Measurements from ENCODE around the gene PRR12.

The PRR12 gene

DNA sequence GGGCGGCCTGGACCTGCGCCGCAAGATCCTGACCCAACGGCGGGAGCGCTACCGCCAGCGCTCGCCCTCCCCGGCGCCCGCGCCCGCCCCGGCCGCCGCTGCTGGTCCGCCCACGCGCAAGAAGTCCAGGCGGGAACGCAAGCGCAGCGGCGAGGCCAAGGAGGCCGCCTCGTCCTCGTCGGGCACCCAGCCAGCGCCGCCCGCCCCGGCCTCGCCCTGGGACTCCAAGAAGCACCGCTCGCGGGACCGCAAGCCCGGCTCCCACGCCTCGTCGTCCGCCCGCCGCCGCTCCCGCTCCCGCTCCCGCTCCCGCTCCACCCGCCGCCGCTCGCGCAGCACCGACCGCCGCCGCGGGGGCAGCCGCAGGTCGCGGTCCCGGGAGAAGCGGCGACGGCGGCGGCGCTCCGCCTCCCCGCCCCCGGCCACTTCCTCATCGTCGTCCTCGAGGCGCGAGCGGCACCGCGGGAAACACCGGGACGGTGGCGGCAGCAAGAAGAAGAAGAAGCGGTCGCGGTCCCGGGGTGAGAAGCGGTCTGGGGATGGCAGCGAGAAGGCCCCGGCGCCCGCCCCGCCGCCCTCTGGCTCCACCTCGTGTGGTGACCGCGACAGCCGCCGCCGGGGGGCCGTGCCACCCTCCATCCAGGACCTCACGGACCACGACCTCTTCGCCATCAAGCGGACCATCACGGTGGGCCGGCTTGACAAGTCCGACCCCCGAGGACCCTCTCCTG, 61.0 kb downstream of the PRR12 start:
- no peak for DNase-seq

DNA sequence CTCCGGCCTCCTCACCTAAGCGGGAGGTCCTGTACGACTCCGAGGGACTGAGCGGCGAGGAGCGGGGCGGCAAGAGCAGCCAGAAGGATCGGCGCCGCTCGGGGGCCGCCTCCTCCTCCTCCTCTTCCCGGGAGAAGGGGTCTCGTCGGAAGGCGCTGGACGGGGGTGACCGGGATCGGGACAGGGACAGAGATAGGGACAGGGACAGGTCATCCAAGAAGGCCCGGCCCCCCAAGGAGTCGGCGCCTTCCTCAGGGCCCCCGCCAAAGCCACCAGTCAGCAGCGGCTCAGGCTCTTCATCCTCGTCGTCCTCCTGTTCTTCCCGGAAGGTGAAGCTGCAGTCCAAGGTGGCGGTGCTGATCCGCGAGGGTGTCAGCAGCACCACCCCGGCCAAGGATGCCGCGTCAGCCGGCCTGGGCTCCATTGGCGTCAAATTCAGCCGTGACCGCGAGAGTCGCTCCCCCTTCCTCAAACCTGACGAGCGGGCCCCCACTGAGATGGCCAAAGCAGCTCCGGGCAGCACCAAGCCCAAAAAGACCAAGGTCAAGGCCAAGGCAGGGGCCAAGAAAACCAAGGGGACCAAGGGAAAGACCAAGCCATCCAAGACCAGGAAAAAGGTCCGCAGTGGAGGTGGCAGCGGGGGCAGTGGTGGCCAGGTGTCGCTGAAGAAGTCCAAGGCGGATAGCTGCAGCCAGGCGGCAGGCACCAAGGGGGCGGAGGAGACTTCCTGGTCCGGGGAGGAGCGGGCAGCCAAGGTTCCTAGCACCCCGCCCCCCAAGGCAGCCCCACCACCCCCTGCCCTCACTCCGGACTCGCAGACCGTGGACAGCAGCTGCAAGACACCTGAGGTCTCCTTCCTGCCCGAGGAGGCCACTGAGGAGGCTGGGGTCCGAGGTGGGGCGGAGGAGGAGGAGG, 61.8 kb downstream of the PRR12 start:
- DNase-seq, result no peak

DNA sequence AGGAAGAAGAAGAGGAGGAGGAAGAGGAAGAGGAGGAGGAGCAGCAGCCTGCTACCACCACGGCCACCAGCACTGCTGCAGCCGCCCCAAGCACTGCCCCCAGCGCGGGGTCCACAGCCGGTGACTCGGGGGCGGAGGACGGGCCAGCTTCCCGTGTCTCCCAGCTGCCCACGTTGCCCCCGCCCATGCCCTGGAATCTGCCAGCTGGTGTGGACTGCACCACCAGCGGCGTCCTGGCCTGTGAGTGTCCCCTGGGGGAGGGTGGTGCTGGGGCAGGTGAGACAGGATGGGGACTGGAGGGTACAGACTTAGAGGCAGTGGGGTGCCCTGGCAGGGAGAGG, 62.5 kb downstream of the PRR12 start:
- DNase-seq, result no peak

DNA sequence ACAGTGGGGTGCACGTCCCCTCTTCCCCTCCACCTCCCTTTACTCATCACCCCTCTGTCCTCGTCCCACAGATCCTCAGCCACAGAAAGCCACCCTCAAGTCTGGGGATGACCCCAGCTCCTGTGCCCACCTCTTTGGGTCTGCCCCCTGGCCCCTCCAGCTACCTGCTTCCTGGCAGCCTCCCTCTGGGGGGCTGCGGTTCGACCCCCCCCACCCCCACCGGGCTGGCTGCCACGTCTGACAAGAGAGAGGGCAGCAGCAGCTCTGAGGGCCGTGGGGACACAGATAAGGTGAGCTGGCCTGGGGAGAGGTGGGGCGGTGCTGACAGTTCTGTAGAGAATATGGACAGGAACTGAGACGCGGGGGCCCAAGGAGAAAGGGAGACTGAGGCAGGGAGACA, 63.6 kb downstream of the PRR12 start:
- DNase-seq, result no peak

DNA sequence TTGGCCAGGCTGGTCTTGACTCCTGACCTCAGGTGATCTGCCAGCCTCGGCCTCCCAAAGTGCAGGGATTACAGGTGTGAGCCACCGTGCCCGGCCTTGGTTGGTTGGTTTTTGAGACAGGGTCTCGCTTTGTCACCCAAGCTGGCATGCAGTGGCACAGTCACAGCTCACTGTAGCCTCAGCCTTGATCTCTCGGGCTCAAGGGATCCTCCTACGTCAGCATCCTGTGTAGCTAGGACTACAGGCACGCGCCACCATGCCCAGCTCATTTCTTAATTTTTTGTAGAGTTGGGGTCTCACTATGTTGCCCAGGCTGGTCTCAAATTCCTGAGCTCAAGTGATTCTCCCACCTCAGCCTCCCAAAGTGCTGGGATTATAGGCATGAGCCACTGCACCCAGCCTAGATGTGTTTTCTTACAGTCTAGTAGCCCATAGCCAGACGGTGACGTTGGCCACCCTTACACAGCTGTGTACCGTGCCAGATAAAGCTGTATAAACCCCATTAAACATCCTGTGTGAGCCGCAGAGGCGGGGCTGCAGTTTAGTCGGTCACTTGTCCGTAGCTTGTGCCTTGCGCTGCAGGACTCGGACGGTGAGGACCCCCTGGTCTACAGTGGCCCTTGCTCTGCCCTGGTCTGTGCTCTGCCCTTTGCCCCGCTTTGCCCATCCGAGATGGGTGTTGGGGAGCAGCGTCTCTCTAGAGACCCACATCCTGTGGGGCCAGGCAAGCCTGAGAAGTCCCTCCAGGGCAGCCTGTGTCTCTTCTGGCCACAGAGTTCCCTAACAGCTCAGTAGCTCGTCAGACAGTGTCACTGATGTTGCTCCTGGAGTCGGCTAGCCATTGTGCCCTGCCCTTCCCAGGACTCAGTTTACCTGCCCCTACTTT, 64.8 kb downstream of the PRR12 start:
- DNase-seq, result no peak

GRCh38 chr19:49656456-49657109, 65.6 kb downstream of the PRR12 start:
- DNase-seq, result no peak

DNA sequence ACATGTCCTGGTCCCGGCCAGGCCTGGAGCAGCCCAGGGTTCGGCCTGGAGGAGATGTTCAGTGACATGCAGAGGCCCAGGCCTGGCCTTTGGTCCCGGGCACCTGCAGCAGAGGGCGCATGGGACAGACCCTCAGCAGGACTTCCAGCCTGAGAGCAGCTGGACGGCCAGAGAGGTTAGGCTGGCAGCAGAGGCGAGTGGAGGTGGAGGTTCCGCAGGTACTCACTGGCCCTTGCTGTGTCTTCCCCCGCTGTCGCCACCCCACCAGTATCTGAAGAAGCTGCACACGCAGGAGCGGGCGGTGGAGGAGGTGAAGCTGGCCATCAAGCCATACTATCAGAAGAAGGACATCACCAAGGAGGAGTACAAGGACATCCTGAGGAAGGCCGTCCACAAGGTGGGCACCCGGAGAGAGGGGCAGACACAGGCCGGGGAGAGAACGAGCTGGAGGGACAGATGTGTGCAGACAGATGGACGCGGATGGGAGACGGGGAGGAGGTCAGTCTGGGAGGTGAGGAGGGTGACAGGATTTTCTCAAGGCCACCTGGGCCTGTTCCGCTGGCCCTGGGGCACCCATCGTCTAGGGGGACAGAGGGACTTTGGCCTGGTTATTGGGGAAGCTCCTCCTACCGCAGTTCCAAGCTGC, 66.6 kb downstream of the PRR12 start:
- no peak for DNase-seq

- no peak for DNase-seq
Measured at GRCh38 chr19:49658139-49658517, 67.1 kb downstream of the PRR12 start.

- no peak for DNase-seq
Measured at GRCh38 chr19:49658566-49659442, 67.8 kb downstream of the PRR12 start.

GRCh38 chr19:49660338-49660961, 69.5 kb downstream of the PRR12 start:
- no peak for DNase-seq

DNA sequence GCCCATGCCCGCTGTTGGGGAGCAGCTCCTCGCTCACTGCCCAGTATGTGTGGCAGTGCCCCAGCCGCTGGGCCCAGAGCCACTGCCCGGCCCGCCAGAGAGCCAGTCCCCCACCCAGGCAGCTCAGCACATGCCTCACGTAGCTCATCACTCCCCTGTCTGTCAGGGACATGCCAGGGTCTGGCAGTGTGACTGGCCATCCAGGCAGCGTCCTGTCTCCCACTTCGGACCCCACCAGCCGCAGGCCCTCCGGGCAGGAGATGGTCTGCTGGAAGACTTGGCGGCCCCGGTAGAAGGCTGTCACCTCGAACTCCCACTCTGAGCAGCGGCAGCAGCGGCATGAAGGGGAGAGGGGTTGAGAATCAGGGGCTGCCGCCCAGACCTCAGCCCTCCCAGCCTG, 71.0 kb downstream of the PRR12 start:
- no peak for DNase-seq

GRCh38 chr19:49663224-49663623, 72.2 kb downstream of the PRR12 start:
- no peak for DNase-seq

- DNase-seq, result no peak
Measured at GRCh38 chr19:49664171-49665035, 73.4 kb downstream of the PRR12 start.

- no peak for DNase-seq
Measured at GRCh38 chr19:49665036-49665350, 74.0 kb downstream of the PRR12 start.

DNA sequence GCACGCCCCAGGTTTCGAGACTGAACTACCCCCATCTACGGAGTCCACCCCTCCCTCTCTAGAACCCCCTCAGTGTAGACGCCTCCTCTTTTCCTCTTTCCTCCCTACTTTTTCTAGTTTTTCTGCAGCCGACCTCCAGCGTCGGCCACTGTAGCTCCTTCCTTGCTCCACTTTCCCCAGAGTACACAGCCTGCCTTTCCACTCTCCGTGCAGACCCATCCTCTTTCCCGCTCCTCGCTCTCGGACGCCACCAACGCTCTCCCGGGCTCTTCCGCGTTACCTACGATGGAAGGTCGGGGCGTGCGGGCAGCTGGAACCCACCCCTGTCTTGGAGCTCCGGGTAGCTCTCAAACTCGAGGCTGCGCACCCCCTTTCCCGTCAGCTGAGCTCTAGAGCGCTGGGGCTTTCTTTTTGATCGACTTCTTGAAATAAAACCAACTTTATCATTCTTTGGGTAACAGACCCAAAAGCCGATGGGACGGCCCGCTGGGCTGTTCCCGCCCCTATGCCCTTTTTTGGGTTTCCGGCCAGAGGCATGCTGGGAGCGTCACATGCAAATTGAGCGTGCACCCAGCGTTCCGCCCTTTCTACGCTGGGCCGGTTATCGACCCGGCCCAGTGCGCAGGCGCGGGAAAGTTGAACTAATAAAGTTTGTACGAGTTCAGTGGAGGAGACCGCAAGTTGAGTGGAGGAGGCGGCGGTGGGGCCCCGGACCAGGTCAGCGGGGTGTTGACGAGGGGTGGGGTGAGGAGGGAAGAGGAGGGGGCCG, 74.6 kb downstream of the PRR12 start, which contains the start of the genes BCL2L12 and IRF3:
TSS of gene BCL2L12 (plus strand) at position 583 of the 769 bp plus-strand sequence. CDS start 760 bp downstream, outside the sequence.
TSS of gene IRF3 (minus strand) at position 507 of the 769 bp plus-strand sequence. CDS start 1,019 bp downstream, outside the sequence.
- DNase-seq, result no peak

DNA sequence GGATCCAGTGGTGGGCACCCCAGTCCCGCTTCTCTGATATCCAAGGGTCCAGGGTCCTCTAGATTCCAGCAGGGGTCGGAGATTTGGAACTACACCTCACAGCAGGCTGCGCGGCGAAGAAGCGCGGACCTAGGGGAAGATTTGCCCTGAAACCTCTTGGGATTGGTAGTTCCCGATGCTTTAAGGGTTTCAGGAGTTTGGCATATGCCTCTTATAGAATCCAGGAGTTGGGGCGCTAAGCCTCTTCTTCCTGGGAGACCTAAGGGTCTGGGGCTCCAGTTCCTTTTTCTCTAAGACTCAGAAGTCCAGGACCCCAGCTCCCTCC, 75.1 kb downstream of the PRR12 start:
- no peak for DNase-seq

DNA sequence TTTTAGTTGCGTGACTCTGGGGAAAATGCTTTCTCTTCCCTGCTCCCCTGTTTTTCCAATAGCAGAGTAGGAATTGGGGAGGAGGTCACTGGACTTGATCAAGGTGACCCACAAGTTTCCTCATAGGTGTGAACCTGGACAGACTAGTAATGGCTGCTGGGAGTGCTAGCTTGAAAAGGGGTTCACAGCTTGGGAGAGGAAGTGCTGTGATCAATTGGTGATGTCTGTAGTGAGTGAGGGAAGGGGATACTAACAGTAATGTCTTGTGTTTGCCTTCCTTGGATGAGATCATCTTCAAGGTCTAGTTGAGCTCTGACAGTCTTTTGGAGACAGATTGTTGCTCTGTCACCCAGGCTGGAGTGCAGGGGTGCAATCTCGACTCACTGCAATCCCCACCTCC, 76.5 kb downstream of the PRR12 start:
- DNase-seq, result no peak

DNA sequence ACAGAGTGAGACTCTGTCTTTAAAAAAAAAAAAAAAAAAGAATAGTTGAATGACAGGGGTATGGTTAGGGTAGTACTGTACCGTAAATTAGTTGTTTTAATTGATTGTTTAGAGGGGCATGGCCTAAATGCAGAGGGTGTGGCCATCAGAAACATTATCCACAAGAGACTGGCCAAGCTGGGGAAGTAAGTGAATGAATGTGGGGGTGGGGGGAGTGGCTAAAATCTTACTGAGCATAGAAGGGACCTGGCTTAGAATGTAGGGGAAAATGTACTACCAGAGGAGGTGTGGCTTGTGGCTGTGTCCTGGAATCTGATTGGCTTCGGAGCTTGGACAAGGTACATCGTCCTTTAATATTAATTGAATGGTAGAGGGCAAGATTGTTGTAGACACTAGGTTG, 78.5 kb downstream of the PRR12 start:
- no peak for DNase-seq

Measured in NCI-H1436 treated with DMSO at 0.1 percent for 48 hours (cell line).